ENCODE results near the gene LGSN.
"Not testable (repeated sequence)": the region's sequence is repeated elsewhere in the genome, so short reads cannot be mapped to it uniquely, and the experiment has no call there.

LGSN gene

GRCh38 chr6:63306420-63306819 lies 13.4 kb downstream of the LGSN start:
- DNase-seq (ENCODE audit: low read depth in 2 of 2, low spot score in 1 of 2): no peak

GRCh38 chr6:63305277-63305676 lies 14.5 kb downstream of the LGSN start:
- no peak for DNase-seq (ENCODE audit: low read depth in 2 of 2, low spot score in 1 of 2)

- DNase-seq (ENCODE audit: low read depth in 2 of 2, low spot score in 1 of 2): no peak
Measured at GRCh38 chr6:63303476-63303875, 16.3 kb downstream of the LGSN start.

DNA sequence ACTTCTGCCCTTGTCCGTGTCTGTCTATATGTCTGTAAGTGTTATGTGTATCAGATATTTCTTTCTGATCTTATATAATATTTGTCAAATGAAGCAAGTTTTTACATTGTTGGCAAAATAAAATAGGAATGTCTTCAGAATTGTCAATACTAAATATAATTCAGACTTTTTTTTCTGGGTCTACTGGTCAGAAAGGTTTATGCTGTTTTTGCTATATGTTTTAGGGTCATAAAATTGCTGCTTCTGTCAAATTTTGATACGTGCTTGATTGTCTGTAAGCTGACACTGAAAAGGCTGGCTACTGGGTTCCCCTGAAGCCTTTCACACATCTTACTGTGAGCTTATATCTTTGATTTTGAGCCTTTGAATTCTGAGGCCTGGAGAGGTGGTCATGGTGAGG lies 20.1 kb downstream of the LGSN start:
- DNase-seq (ENCODE audit: low read depth in 2 of 2, low spot score in 1 of 2): no peak

GRCh38 chr6:63295553-63296194 lies 24.1 kb downstream of the LGSN start:
- DNase-seq (ENCODE audit: low read depth in 2 of 2, low spot score in 1 of 2): no peak

DNA sequence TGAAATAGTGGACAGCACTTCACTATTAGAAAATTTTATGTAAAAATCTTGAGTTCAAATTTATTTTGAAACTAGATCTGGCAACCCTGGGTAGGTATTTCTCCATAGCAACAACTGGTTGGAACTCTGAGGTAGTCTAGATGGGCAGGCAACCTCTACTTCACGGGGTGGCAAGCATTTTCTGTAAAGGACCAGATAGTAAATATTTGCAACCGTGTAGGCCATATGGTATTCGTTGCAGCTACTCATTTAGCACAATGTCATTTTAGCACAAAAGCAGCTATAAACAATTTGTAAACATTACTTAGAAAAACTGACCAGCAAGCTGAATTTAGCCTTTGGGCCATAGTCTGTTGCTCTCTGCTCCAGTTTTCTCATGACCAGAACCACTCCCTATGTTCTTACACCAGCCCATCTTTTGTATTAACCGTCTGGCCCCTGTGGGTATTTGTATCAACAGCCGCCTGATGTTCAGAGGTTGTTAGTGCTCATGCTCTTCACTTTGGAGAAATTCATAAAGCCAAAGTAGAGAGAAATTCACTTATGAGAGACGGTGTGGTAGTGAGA lies 29.2 kb downstream of the LGSN start:
- DNase-seq (ENCODE audit: low read depth in 2 of 2, low spot score in 1 of 2): no peak

DNA sequence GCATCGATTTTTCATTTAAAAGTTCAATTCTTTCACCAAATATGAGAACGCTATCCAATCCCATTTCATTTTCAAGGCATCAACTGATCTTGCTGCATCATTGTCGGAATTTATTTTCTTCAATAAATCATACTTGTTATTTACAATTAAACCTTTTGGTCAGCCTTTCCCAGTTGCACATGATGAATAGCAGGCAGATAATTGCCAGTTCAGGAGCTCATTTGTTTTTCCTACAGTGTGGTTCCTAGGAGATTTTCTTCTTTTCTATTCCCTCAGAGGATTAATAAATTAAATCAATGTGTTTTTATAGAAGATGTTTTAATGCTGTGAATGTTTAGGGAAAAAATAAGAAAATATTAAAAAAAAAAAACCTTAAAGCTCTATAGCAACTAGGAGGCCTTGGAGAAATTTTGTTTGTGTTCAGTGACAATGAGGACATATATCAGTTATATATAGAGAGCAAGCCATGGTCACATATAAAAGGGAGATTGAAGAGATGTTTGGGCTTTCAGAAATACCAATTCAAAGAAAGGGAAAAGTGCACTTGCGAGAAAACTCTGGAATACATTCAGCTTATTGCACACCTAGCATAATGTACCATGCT lies 30.4 kb downstream of the LGSN start:
- no peak for DNase-seq (ENCODE audit: low read depth in 2 of 2, low spot score in 1 of 2)

GRCh38 chr6:63280639-63281180 lies 39.1 kb downstream of the LGSN start:
- DNase-seq (ENCODE audit: low read depth in 2 of 2, low spot score in 1 of 2): no peak

DNA sequence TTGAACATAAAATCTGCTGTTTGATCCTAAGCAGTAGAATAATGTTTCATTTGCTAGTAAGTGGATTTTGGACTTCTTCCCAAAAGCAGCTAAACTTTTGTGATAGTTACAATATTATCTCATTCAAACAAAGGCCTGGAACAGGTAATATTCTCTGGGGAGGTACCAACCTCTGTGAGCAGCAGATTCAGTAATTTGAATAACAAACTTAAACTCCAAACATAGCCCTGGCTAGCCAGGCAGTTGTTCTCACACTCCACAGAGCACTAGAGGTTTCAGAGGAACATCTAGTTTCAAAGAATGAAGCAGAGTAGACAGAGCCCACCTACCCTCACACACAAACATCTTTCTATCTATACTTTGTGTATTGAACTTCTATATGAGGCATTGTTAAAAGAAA lies 40.9 kb downstream of the LGSN start:
- no peak for DNase-seq (ENCODE audit: low read depth in 2 of 2, low spot score in 1 of 2)

DNA sequence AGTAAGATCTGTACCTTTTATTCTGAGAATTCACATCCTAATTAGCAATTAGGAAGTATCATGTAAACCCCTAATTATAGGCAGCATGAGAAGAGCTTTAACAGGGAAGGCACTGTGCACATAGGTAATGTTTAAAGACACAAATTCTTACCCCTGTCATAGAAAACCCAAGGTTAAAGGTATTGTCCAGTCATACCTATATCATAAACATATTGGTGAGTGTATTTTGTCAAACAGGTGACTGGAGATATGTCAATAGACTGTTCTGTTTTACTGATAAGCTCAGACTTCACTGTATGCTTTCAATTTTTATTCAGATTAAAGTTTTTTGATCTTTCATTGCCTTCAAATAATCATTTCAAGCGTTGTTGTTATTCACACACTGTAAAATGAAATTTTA lies 43.8 kb downstream of the LGSN start:
- no peak for DNase-seq (ENCODE audit: low read depth in 2 of 2, low spot score in 1 of 2)

GRCh38 chr6:63274795-63275430 lies 44.9 kb downstream of the LGSN start:
- DNase-seq (ENCODE audit: low read depth in 2 of 2, low spot score in 1 of 2): not testable (repeated sequence)

- no peak for DNase-seq (ENCODE audit: low read depth in 2 of 2, low spot score in 1 of 2)
Measured at GRCh38 chr6:63272397-63272796, 47.4 kb downstream of the LGSN start.

DNA sequence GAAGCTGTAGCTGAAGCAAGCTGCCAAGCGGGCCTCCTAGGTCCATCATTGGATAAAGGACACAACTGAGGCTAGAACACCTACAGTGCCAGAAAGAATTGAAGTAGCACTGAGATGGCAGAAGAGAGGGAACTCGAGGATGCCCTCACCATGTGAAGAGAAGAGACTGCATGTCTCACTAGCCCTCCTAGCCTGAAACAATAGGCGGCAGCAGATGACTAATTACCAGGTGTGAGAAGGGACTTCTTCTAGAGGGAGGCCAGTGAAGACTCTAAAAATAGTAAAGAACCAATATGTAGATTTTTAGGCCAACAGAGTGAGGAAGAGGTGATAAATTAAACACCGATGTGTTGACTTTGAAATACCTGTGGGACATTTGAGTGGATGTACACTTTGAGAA lies 50.3 kb downstream of the LGSN start:
- DNase-seq (ENCODE audit: low read depth in 2 of 2, low spot score in 1 of 2): no peak

GRCh38 chr6:63268574-63268973 lies 51.2 kb downstream of the LGSN start:
- no peak for DNase-seq (ENCODE audit: low read depth in 2 of 2, low spot score in 1 of 2)

- no peak for DNase-seq (ENCODE audit: low read depth in 2 of 2, low spot score in 1 of 2)
Measured at GRCh38 chr6:63267828-63268227, 52.0 kb downstream of the LGSN start.

DNA sequence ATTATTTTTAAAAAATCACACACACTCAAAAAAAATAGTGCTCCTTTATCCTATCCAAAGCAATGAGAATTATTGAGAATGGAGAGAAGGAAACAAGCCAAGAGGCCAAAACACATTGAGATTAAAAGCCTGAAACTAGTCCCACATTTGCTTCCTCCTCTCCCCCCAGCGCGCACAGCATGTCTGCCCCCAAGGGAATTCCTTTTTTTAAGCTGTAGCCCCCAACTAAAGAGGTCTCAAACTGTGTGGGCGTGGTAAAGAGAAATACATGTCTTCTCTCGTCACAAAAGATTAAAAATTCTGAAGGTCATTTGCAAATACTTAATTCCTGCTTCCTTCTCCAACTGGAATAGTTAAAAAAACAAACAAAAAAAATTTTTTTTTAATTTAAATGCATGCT lies 52.7 kb downstream of the LGSN start:
- no peak for DNase-seq (ENCODE audit: low read depth in 2 of 2, low spot score in 1 of 2)

DNA sequence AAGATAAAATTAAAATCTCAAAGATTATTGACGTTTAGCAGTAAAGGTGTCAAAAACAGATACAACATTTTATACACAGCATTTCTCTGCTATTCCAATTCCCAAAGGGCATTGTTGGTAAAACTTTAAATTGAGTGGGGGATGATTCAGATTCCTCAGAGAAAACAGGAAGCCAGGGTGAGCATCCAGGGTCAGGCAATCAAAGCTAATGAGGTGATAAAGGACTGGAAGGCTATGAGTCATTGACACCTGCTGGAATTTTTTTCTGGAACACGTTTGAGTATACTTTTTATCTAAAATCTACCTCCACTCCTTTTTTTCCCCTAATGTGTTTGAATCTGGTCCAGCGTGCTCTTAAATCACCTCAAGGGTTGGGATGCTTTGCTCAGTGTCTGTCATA lies 56.3 kb downstream of the LGSN start:
- DNase-seq (ENCODE audit: low read depth in 2 of 2, low spot score in 1 of 2): no peak

GRCh38 chr6:63261820-63262219 lies 58.0 kb downstream of the LGSN start:
- no peak for DNase-seq (ENCODE audit: low read depth in 2 of 2, low spot score in 1 of 2)

GRCh38 chr6:63259153-63259552 lies 60.6 kb downstream of the LGSN start:
- DNase-seq (ENCODE audit: low read depth in 2 of 2, low spot score in 1 of 2): no peak

GRCh38 chr6:63249875-63250482 lies 69.8 kb downstream of the LGSN start:
- DNase-seq (ENCODE audit: low read depth in 2 of 2, low spot score in 1 of 2): no peak

GRCh38 chr6:63246581-63246980 lies 73.2 kb downstream of the LGSN start:
- no peak for DNase-seq (ENCODE audit: low read depth in 2 of 2, low spot score in 1 of 2)

- no peak for DNase-seq (ENCODE audit: low read depth in 2 of 2, low spot score in 1 of 2)
Measured at GRCh38 chr6:63245909-63246308, 73.9 kb downstream of the LGSN start.

Measured in stimulated activated CD8-positive, alpha-beta memory T cell treated with anti-CD3 and anti-CD28 coated beads, Interleukin-4, amount 100 ng/mL, for 1 hour (primary cell).